HepG2 (cell line): ENCODE measurements around the gene PHF3.

Experiments
- EP300 ChIP-seq, 3 experiments: sonication (generic) in 1 of 3; formaldehyde crosslinking in 1 of 3; IDR thresholded peaks; 2 replicates each; pipeline versions ENCODE4 v1.5.1 to v1.6.1; 2011 to 2020; ENCODE audit warnings: low read depth in 2 of 3, low read length in 2 of 3, borderline replicate concordance in 1 of 3, improper control_type of control experiment in 1 of 3, mild to moderate bottlenecking in 1 of 3, missing genetic modification reagents in 1 of 3, moderate library complexity in 1 of 3
- SMC3 ChIP-seq: IDR thresholded peaks from 2 replicates; pipeline ENCODE4 v1.6.1; 2011; ENCODE audit warnings: low read length, improper control_type of control experiment
- ZIK1 ChIP-seq: sonication (generic); formaldehyde crosslinking; IDR thresholded peaks from 2 replicates; pipeline ENCODE4 v1.5.0; 2020; ENCODE audit warnings: mild to moderate bottlenecking, low read depth, missing genetic modification reagents, borderline replicate concordance
- ZNF530 ChIP-seq: sonication (generic); formaldehyde crosslinking; IDR thresholded peaks from 2 replicates; pipeline ENCODE4 v1.5.0; 2020; ENCODE audit warnings: low read depth, mild to moderate bottlenecking, missing genetic modification reagents
- TF ChIP-seq, protein P1 (sequence below): sonication (generic); formaldehyde crosslinking; IDR thresholded peaks from 2 replicates; pipeline ENCODE4 v1.5.0; 2020; ENCODE audit warnings: mild to moderate bottlenecking, missing genetic modification reagents, moderate library complexity
- TF ChIP-seq, protein P2 (sequence below): sonication (generic); formaldehyde crosslinking; IDR thresholded peaks from 2 replicates; pipeline ENCODE4 v1.8.1; 2022; ENCODE audit warnings: low read depth, mild to moderate bottlenecking, missing genetic modification reagents

DNA sequence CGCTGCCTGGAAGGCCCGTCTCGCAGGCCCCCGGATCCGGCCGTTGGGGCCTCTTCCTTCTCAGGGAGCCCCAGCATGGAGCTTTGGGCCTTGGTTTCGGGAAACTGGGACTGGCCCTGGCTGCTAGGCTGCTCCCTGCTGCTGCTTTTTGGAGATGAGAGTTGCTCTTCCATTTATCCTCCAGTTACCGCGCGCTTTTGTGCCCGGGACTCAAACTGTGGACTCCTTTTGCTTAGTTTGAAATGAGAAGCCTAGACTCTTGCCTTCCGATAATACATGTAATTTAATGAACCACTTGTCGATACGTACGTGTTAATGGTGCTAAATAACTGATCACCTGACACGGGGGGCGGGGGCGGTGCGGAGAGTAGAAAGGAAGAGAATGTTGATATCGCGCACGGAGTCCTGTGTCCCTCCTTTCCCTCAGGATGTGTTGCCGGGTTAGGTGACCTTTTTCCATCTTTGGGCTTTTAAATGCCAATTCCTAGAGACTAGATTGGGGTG, 968 bp downstream of the PHF3 start:
- TF ChIP-seq EP300 (IDR thresholded peaks at IDR 0.05; ENCODE audit: low read depth in 2 of 2, low read length in 2 of 2) (no peak), EP300 (CRISPR knock-in tag; IDR thresholded peaks at IDR 0.05; ENCODE audit: borderline replicate concordance) (no peak), ZIK1 (no peak), ZNF530 (CRISPR knock-in tag) (no peak), SMC3 (no peak)
- TF ChIP-seq, protein P1, sequence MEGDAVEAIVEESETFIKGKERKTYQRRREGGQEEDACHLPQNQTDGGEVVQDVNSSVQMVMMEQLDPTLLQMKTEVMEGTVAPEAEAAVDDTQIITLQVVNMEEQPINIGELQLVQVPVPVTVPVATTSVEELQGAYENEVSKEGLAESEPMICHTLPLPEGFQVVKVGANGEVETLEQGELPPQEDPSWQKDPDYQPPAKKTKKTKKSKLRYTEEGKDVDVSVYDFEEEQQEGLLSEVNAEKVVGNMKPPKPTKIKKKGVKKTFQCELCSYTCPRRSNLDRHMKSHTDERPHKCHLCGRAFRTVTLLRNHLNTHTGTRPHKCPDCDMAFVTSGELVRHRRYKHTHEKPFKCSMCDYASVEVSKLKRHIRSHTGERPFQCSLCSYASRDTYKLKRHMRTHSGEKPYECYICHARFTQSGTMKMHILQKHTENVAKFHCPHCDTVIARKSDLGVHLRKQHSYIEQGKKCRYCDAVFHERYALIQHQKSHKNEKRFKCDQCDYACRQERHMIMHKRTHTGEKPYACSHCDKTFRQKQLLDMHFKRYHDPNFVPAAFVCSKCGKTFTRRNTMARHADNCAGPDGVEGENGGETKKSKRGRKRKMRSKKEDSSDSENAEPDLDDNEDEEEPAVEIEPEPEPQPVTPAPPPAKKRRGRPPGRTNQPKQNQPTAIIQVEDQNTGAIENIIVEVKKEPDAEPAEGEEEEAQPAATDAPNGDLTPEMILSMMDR: no peak
- TF ChIP-seq, protein P2, sequence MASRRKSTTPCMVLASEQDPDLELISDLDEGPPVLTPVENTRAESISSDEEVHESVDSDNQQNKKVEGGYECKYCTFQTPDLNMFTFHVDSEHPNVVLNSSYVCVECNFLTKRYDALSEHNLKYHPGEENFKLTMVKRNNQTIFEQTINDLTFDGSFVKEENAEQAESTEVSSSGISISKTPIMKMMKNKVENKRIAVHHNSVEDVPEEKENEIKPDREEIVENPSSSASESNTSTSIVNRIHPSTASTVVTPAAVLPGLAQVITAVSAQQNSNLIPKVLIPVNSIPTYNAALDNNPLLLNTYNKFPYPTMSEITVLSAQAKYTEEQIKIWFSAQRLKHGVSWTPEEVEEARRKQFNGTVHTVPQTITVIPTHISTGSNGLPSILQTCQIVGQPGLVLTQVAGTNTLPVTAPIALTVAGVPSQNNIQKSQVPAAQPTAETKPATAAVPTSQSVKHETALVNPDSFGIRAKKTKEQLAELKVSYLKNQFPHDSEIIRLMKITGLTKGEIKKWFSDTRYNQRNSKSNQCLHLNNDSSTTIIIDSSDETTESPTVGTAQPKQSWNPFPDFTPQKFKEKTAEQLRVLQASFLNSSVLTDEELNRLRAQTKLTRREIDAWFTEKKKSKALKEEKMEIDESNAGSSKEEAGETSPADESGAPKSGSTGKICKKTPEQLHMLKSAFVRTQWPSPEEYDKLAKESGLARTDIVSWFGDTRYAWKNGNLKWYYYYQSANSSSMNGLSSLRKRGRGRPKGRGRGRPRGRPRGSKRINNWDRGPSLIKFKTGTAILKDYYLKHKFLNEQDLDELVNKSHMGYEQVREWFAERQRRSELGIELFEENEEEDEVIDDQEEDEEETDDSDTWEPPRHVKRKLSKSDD (CRISPR knock-in tag): no peak
